Stimulated activated CD8-positive, alpha-beta memory T cell treated with anti-CD3 and anti-CD28 coated beads, Interleukin-2, amount 100 ng/mL, for 1 hour (primary cell): ENCODE results near the gene GALP.
"Not testable (repeated sequence)": the region's sequence is repeated elsewhere in the genome, so short reads cannot be mapped to it uniquely, and the experiment has no call there.

Experiments used
- DNase-seq, 2 donors: peaks; one replicate each; pipeline ENCODE4 v3.0.0-alpha.2; 2020; ENCODE audit warnings: low read depth in 2 of 2

The GALP gene

DNA sequence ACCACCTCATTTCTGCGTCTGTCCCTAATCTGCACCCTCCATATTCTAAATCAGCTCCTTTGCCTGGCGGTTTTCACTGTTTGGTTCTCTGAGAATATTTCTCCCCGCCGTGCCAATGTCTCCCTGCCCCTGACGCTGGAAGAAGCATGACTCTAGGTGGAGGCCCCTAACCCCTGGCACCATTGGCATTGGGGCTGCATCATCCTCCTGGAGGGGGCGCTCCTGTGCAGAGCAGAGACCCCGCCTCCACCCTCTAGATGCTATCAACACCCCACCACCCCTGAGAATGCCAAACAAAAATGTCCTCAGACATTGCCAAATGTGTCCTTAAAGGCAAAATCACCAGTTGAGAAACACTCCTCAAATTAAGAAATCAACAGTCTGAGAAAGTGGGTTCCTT lies 15.3 kb downstream of the GALP start:
- DNase-seq = no peak

DNA sequence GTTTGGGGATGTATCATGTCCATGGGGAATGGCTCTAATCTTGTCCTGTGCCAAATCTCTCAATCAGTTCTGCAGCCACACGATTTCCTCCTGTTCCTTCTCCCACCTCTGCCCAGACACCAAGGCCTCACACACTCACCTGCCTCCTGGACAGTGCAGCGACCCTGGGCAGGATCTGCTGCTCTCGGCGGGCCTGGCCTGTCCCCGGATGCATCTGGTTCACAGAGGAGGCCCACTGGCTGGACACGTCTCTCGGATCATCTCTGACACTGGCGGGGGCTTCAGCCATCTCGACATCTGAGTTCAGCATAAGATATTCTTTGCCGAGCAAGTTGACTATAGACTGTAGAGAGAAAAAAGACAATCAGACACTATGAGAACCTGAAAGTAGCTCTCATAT lies 15.9 kb downstream of the GALP start:
- no peak for DNase-seq

DNA sequence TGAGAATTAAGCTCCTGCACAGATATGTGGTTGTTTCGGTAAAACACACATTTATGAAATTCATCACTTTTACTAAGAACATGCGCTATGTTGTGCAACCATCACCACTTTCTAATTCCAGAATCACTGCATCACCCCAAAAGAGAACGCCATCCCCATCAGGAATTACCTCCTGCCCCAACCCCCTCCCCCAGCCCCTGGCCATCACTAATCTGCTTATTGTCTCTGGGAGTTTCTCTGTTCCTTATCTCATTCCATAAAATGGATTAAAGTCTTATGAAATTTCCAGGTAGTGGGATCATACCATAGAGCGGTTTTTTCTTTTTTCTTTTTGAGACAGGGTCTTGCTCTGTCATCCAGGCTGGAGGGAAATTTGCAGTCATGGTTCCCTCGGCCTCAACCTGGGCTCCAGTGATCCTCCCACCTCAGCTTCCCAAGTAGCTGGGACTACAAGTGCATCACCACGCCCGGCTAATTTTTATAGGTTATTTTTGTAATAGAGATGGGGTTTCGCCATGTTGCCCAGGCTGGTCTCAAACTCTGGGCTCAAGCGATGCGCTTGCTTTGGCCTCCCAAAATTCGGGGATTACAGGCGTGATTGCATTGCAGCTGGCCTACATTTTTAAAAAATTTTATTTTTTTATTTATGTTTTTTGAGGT lies 18.3 kb downstream of the GALP start:
- DNase-seq = no peak

DNA sequence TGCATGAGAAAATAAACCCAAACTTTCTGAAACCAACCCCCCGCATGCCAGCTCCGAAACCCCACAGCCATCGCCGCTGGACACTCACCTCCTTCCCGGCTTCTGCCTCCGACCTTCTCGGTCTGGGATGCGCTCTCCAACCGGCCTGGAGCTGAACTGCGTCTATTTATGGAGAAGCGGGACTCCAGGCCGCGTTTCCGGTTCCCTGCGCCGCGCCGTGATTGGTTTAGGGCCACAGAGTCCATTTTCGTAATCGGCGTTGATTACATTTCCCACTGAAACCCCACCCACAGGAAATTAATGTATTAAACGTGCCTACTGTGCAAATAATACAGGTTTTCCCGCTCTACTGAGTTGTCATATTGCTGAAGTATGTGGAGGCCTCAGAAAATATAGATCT lies 21.8 kb downstream of the GALP start, which contains the start of gene ZSCAN5B:
Gene ZSCAN5B, minus strand, starts transcription at position 138 of the 400 bp plus-strand sequence. CDS start 4,731 bp downstream, outside the sequence.
- DNase-seq = not testable (repeated sequence)

DNA sequence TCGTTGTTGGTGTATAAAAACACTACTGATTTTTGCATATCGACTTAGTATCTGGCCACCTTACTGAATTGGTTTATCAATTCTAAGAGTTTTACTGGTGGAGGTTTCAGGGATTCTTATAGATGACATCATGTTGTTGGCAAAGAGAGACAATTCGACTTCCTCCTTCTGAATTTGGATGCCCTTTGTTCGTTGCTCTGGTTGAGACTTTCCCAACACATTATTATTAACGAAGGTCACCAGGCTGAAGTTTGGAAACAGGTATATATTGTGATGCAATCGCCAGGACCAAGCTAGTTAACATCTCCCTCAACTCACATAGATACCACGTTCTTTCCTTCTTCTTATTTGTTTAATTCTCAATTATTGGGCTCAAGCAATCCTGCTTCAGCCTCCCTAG lies 23.9 kb downstream of the GALP start:
- DNase-seq = no peak

GRCh38 chr19:56201973-56202372 lies 26.2 kb downstream of the GALP start, which contains the start of gene ZSCAN5C:
TSS of gene ZSCAN5C (plus strand) at chr19:56202273. CDS start at chr19:56205914, 3,641 bp downstream.
- no peak for DNase-seq

DNA sequence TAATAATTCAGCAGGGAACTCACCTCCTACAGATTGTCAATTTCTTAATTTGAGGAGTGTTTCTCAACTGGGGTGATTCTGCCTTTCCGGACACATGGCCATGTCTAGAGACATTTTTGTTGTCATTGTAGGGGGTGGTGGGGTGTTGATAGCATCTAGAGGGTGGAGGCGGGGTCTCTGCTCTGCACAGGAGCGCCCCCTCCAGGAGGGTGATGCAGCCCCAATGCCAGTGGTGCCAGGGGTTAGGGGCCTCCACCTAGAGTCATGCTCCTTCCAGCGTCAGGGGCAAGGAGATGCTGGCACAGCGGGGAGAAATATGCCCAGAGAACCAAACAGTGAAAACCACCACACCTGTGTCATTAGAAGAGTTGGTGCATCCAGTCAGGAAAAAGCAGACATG lies 31.8 kb downstream of the GALP start:
- DNase-seq = not testable (repeated sequence)

GRCh38 chr19:56209091-56209490 lies 33.3 kb downstream of the GALP start:
- no peak for DNase-seq

GRCh38 chr19:56210036-56210435 lies 34.2 kb downstream of the GALP start:
- not testable (repeated sequence) for DNase-seq

DNA sequence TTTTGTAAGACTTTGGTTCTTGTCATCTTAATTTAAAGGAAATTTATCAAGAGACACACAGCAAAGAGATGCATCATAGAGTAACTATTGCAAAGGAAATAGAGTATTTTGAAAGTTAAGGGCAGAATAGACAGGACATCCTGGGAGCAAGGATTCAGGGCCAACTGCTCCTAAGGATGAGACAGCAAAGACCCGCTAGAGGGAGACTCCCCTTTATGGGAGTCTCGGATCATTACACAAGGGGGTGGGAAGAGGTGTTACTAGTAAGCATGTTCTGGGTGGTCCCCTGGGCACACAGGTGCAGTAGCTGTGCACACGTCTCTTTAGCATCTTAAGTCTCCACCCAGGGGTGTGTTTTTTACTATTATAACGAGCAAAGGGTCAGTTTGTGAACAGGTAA lies 35.9 kb downstream of the GALP start:
- DNase-seq = no peak

DNA sequence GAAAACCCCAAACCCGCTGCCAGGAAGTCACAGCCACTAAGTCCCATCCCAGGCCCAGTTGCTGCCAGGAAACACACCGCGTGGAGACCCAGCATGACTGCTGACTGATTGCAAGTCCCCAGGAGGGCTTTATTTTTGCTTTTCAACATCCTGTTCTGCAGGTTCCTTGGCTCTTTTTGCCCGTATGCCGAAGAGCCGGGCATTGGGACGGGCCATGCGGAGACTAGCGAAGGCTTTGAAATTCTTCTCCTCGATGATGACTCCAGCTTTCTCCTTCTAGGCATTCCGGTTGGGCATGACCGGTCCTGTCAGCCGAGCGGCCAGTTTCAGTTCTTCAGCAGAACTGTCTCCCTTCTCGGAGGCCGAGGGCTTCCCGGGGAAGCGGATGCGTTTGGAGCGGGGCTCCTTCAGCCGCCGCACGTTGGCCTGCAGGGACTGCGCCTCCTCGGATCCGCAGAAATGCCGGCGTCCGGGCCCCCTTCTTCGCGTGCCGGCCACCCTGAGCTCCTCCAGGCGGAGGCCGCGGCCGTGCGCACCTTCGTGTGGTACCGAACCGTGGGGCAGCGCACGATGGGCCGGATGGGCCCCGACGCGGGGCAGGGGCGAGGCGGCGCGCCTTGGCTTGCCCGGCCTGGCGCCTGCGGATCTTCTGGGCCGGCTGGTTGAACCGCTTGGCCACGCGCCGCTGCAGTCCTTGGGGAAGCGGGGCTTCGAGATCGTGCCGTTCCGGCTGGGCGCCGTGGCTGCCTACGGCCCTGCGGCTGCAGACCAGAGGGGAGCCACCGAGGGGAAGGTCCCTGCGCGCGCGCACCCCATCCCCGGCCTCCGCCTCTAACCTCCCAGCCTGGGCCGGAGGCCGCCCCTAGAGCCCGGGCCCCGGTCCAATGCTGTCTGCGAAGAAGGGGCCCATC lies 41.5 kb downstream of the GALP start:
- DNase-seq = no peak

GRCh38 chr19:56218961-56219360 lies 43.2 kb downstream of the GALP start:
- no peak for DNase-seq

- DNase-seq = not testable (repeated sequence)
These were observed 45.6 kb downstream of the GALP start for GRCh38 chr19:56221442-56221841.

- DNase-seq = no peak
These were observed 46.0 kb downstream of the GALP start for GRCh38 chr19:56221851-56222250.

- DNase-seq = no peak
These were observed 47.1 kb downstream of the GALP start for GRCh38 chr19:56222901-56223300.

GRCh38 chr19:56223481-56223880 lies 47.7 kb downstream of the GALP start:
- no peak for DNase-seq
